ENCODE data around the gene RBP3.

DNA sequence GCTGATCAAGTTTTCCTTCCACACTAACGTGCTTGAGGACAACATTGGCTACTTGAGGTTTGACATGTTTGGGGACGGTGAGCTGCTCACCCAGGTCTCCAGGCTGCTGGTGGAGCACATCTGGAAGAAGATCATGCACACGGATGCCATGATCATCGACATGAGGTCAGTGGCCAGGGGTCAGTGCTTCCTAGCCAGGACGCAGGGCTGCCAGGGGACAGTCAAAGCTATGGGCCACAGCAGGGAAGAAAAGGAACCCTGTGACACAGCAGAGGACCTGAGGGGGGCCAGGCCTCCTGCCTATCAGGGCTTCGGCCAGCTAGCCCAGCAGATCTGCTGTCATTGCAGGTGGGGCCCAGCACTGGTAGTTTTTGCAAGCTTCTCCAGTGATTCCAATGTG, 5.2 kb downstream of the RBP3 start:
- TF ChIP-seq POLR2A (IDR thresholded peaks at IDR 0.05) = no peak
- TF ChIP-seq CTCF (IDR thresholded peaks at IDR 0.05) = no peak
